Suprapubic skin (tissue), 3 donors: ENCODE data around the gene TJP3.

Source experiments
- EP300 ChIP-seq: sonication (generic); formaldehyde crosslinking; IDR thresholded peaks from one replicate; pipeline ENCODE4 v1.6.1; 2017; ENCODE audit warnings: antibody characterized with exemption
- POLR2A ChIP-seq, 2 donors: fragments of 450-650 bp; IDR thresholded peaks; one replicate each; pipeline ENCODE4 v1.6.1; 2017; ENCODE audit warnings: antibody characterized with exemption in 2 of 2, mild to moderate bottlenecking in 2 of 2, moderate library complexity in 2 of 2
- TF ChIP-seq, protein P1 (sequence below), 2 donors: fragments of 200-600 bp in 1 of 2; fragments of 450-650 bp in 1 of 2; sonication (generic) in 1 of 2; IDR thresholded peaks; one replicate each; pipeline ENCODE4 v1.5.1; 2016 to 2019; ENCODE audit warnings: antibody characterized with exemption in 2 of 2, mild to moderate bottlenecking in 1 of 2, moderate library complexity in 1 of 2

DNA sequence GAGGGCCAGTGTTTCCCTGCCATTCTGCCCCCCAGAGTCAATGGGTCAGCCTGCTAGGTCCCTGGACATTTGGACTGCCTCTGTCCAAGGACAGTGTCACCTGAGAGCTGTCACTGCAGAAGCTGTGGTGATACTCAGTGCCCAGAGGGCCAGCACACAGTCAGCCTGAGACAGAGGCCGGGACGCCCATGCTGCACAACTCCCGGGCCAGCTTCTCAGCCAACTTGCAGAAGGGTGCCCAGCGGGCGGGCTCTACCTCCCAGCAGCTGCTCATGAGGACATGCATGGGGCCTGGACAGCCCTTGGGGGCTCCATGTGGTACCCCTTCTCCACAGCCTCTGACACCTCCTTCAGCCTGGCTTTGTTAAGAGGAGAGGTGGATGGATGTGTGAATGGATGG lies 67.6 kb downstream of the TJP3 start:
- no peak for TF ChIP-seq EP300
- TF ChIP-seq, protein P1, sequence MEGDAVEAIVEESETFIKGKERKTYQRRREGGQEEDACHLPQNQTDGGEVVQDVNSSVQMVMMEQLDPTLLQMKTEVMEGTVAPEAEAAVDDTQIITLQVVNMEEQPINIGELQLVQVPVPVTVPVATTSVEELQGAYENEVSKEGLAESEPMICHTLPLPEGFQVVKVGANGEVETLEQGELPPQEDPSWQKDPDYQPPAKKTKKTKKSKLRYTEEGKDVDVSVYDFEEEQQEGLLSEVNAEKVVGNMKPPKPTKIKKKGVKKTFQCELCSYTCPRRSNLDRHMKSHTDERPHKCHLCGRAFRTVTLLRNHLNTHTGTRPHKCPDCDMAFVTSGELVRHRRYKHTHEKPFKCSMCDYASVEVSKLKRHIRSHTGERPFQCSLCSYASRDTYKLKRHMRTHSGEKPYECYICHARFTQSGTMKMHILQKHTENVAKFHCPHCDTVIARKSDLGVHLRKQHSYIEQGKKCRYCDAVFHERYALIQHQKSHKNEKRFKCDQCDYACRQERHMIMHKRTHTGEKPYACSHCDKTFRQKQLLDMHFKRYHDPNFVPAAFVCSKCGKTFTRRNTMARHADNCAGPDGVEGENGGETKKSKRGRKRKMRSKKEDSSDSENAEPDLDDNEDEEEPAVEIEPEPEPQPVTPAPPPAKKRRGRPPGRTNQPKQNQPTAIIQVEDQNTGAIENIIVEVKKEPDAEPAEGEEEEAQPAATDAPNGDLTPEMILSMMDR (IDR thresholded peaks at IDR 0.05): no peak
- no peak for TF ChIP-seq POLR2A (IDR thresholded peaks at IDR 0.05)
